SK-N-SH (cell line): ENCODE measurements around the gene GMPR. TPM values are rescaled to one million over a fixed set of nuclear protein-coding genes. Genes with fewer than 3 reads are reported as not detected.

Experiments
- CTCF ChIA-PET: fragments of 300-600, 350-600 bp; formaldehyde crosslinking; extraction: SDS; loops from one replicate; lab custom pipeline; 2021; lab: Yijun Ruan, JAX
- POLR2A ChIA-PET: fragments of 350-600 bp; sonication (Branson Sonifier 250); formaldehyde crosslinking; extraction: SDS; loops from one replicate; lab custom pipeline; 2020; ENCODE audit warnings: antibody characterized with exemption, inconsistent platforms; lab: Yijun Ruan, JAX
- DNase-seq: peaks from one replicate; pipeline ENCODE4 v3.0.0; 2012
- H2AFZ ChIP-seq: fragments of 200-600 bp; sonication (generic); 2 replicates; pipeline ENCODE4 v1.8.1; 2016; ENCODE audit warnings: antibody characterized with exemption, mild to moderate bottlenecking, low read depth
- H3F3A ChIP-seq: fragments of 200-600 bp; sonication (generic); replicated peaks from 2 replicates; pipeline ENCODE3; 2016; ENCODE audit warnings: antibody characterized with exemption, mild to moderate bottlenecking; ENCODE audit not compliant: insufficient read depth
- H3K27ac ChIP-seq, 2 experiments: fragments of 200-500 bp in 1 of 2; fragments of 200-600 bp in 1 of 2; sonication (Bioruptor generic) in 1 of 2; sonication (generic), shearing (Covaris generic) in 1 of 2; 2 replicates each; pipeline versions ENCODE4 v1.5.1 to v1.6.1; 2014 to 2016; ENCODE audit warnings: low read depth in 2 of 2, inconsistent platforms in 1 of 2, low read length in 1 of 2, mild to moderate bottlenecking in 1 of 2, mixed read lengths in 1 of 2
- H3K27me3 ChIP-seq: fragments of 200-600 bp; sonication (generic), shearing (Covaris generic); 2 replicates; pipeline ENCODE4 v1.6.1; 2016; ENCODE audit warnings: mixed run types; ENCODE audit not compliant: insufficient read depth
- H3K36me3 ChIP-seq, 2 experiments: fragments of 200-500 bp in 1 of 2; fragments of 200-600 bp in 1 of 2; sonication (Bioruptor generic) in 1 of 2; sonication (generic) in 1 of 2; replicated peaks in 1 of 2; 2 replicates each; pipeline versions ENCODE3 to v1.5.1; 2014 to 2016; ENCODE audit warnings: low read length in 1 of 2, mild to moderate bottlenecking in 1 of 2; ENCODE audit not compliant: insufficient read depth in 2 of 2, control insufficient read depth in 1 of 2
- H3K4me1 ChIP-seq, 2 experiments: fragments of 200-500 bp in 1 of 2; fragments of 200-600 bp in 1 of 2; sonication (Bioruptor generic) in 1 of 2; sonication (generic), shearing (Covaris generic) in 1 of 2; 2 replicates each; pipeline versions ENCODE4 v1.5.1 to v1.6.1; 2014 to 2016; ENCODE audit warnings: low read depth in 1 of 2, low read length in 1 of 2, mixed run types in 1 of 2; ENCODE audit not compliant: insufficient read depth in 2 of 2, control insufficient read depth in 1 of 2
- H3K4me2 ChIP-seq: fragments of 200-600 bp; sonication (generic), shearing (Covaris generic); 2 replicates; pipeline ENCODE4 v1.6.1; 2017; ENCODE audit warnings: mixed run types
- H3K4me3 ChIP-seq, 2 experiments: fragments of 200-500 bp in 1 of 2; fragments of 200-600 bp in 1 of 2; sonication (Bioruptor generic) in 1 of 2; sonication (generic), shearing (Covaris generic) in 1 of 2; 2 replicates each; pipeline versions ENCODE4 v1.5.1 to v1.8.1; 2014 to 2016; ENCODE audit warnings: low read depth in 2 of 2, inconsistent platforms in 1 of 2, low read length in 1 of 2, mild to moderate bottlenecking in 1 of 2, mixed read lengths in 1 of 2, moderate library complexity in 1 of 2
- H3K79me2 ChIP-seq: fragments of 200-600 bp; sonication (generic); 2 replicates; pipeline ENCODE4 v1.8.1; 2017; ENCODE audit warnings: mild to moderate bottlenecking; ENCODE audit not compliant: insufficient read depth
- H3K9ac ChIP-seq: fragments of 200-600 bp; sonication (generic); 2 replicates; pipeline ENCODE4 v1.6.1; 2017; ENCODE audit warnings: mixed run types
- H3K9me2 ChIP-seq: fragments of 200-600 bp; sonication (generic); 2 replicates; pipeline ENCODE4 v1.6.1; 2017; ENCODE audit warnings: mixed run types
- H3K9me3 ChIP-seq: fragments of 200-600 bp; sonication (generic); 2 replicates; pipeline ENCODE4 v1.6.1; 2017; ENCODE audit warnings: mixed run types, mild to moderate bottlenecking, moderate library complexity
- H4K20me1 ChIP-seq: fragments of 200-600 bp; sonication (generic); 2 replicates; pipeline ENCODE4 v1.6.1; 2017; ENCODE audit warnings: mild to moderate bottlenecking, mixed run types; ENCODE audit not compliant: insufficient read depth
- CTCF ChIP-seq: fragments of 200-600 bp; sonication (generic); IDR thresholded peaks from 2 replicates; pipeline ENCODE4 v1.6.1; 2017; ENCODE audit warnings: antibody characterized with exemption, mild to moderate bottlenecking, moderate library complexity
- EP300 ChIP-seq, 2 experiments: IDR thresholded peaks; 2 replicates each; pipeline versions ENCODE4 v1.4.0 to v1.6.1; 2012; ENCODE audit warnings: borderline replicate concordance in 1 of 2, low read depth in 1 of 2, low read length in 1 of 2
- FOXM1 ChIP-seq: IDR thresholded peaks from 2 replicates; pipeline ENCODE4 v1.4.0; 2012; ENCODE audit warnings: low read depth, mild to moderate bottlenecking
- JUND ChIP-seq: IDR thresholded peaks from 2 replicates; pipeline ENCODE4 v1.4.0; 2012
- NFIC ChIP-seq: IDR thresholded peaks from 2 replicates; pipeline ENCODE4 v1.4.0; 2012; ENCODE audit warnings: borderline replicate concordance
- PBX3 ChIP-seq: IDR thresholded peaks from 2 replicates; pipeline ENCODE4; 2012
- RAD21 ChIP-seq: IDR thresholded peaks from 2 replicates; pipeline ENCODE4 v1.6.1; 2012; ENCODE audit warnings: mild to moderate bottlenecking, low read length
- REST ChIP-seq: IDR thresholded peaks from 2 replicates; pipeline ENCODE4 v1.6.1; 2012; ENCODE audit warnings: mild to moderate bottlenecking, low read depth, low read length, moderate library complexity
- RFX5 ChIP-seq: IDR thresholded peaks from 2 replicates; pipeline ENCODE4 v1.6.1; 2012; ENCODE audit warnings: mild to moderate bottlenecking, improper control_type of control experiment, low read length
- SIN3A ChIP-seq: IDR thresholded peaks from 2 replicates; pipeline ENCODE4 v1.6.1; 2012; ENCODE audit warnings: low read depth, mild to moderate bottlenecking, low read length, moderate library complexity, borderline replicate concordance
- TCF12 ChIP-seq: IDR thresholded peaks from 2 replicates; pipeline ENCODE4 v1.4.0; 2012
- TEAD4 ChIP-seq: IDR thresholded peaks from 2 replicates; pipeline ENCODE4 v1.4.0; 2012; ENCODE audit warnings: mild to moderate bottlenecking, borderline replicate concordance; ENCODE audit not compliant: insufficient read depth
- USF2 ChIP-seq: fragments of 150-350 bp; IDR thresholded peaks from 2 replicates; pipeline ENCODE4 v1.6.1; 2017; ENCODE audit warnings: antibody characterized with exemption, low read length, low read depth, borderline replicate concordance
- YY1 ChIP-seq: IDR thresholded peaks from 2 replicates; pipeline ENCODE4 v1.4.0; 2012; ENCODE audit warnings: low read depth, mild to moderate bottlenecking
- WGBS: methylation state at CpG from one replicate; pipeline ENCODE4 v1.1.6; 2017; ENCODE audit warnings: low lambda C conversion rate; 5-methylcytosine and 5-hydroxymethylcytosine counted together
- polyA plus RNA-seq, 3 experiments: library from polyadenylated mRNA; depleted of rRNA; stranded (reverse); fragments of >200 nt; gene quantifications; 2 replicates each; pipeline ENCODE4 v1.2.3, GENCODE V29; 2012

GMPR gene
- polyA plus RNA-seq, 1 of the 3 experiments (the other 2 are of a cell fraction) = 21.0 TPM

GRCh38 chr6:16288163-16288562 lies 49.8 kb downstream of the GMPR start:
- Histone ChIP-seq H3K4me3 (no peak overlapping the region), H3K4me2 (no peak overlapping the region), H3K79me2 (no peaks in the 10 kb centered on the region), H3K9ac (no peak overlapping the region), H4K20me1 (no peaks in the 10 kb centered on the region), H3K27ac (no peak overlapping the region), H3K36me3 (no peaks in the 10 kb centered on the region), H2AFZ (no peak overlapping the region), H3K9me3 (no peaks in the 10 kb centered on the region), H3K9me2 (no peaks in the 10 kb centered on the region), H3K27me3 (no peaks in the 10 kb centered on the region), H3F3A (no peaks in the 10 kb centered on the region), H3K4me1 (no peaks in the 10 kb centered on the region)
- TF ChIP-seq FOXM1 (no peak), PBX3 (no peak), CTCF (no peak), RAD21 (no peak), REST (no peak), USF2 (no peak), RFX5 (no peak), NFIC (no peak), SIN3A (no peak), TCF12 (no peak), JUND (no peak), TEAD4 (no peak), YY1 (no peak), EP300 (IDR thresholded peaks at IDR 0.05; ENCODE audit: borderline replicate concordance in 1 of 2, low read depth in 1 of 2, low read length in 1 of 2) (no peak)
- DNase-seq = no peak
- ChIA-PET CTCF (no interaction called here), POLR2A (no interaction called here)
- 85% methylated on average over 14 of the region's 26 CpGs for WGBS
